ENCODE measurements around the gene LCN1.

LCN1 gene

GRCh38 chr9:135484460-135485277 is 36.6 kb upstream of the LCN1 start:
- Histone ChIP-seq H3K36me3 (replicated peaks) (peaks cover 39% of the 10 kb centered on the region), H3K4me1 (no peaks in the 10 kb centered on the region)
- DNase-seq (ENCODE audit: low spot score in 2 of 2): no peak

GRCh38 chr9:135485385-135485784 is 35.9 kb upstream of the LCN1 start:
- H3K36me3 ChIP-seq (replicated peaks): peaks cover 39% of the 10 kb centered on the region
- in situ Hi-C loops (cut with MboI; ENCODE audit: low sequenced_read_pairs): no loop called here
- no peaks in the 10 kb centered on the region for H3K27me3 ChIP-seq (ENCODE audit: low read depth)
- DNase-seq (ENCODE audit: low spot score in 2 of 2): no peak
- no peak overlapping the region for H3K4me3 ChIP-seq
- no peaks in the 10 kb centered on the region for H3K9me3 ChIP-seq
- H3K4me1 ChIP-seq: no peaks in the 10 kb centered on the region

More at GRCh38 chr9:135484460-135485277, 36.6 kb upstream of the LCN1 start:
- Histone ChIP-seq H3K4me3 (no peak overlapping the region), H3K27me3 (ENCODE audit: low read depth) (no peaks in the 10 kb centered on the region), H3K9me3 (no peaks in the 10 kb centered on the region)
- in situ Hi-C loops (cut with MboI; ENCODE audit: low sequenced_read_pairs): no loop called here

- Histone ChIP-seq H3K27me3 (ENCODE audit: low read depth) (no peaks in the 10 kb centered on the region), H3K36me3 (replicated peaks) (peaks cover 39% of the 10 kb centered on the region), H3K4me1 (no peaks in the 10 kb centered on the region), H3K9me3 (no peaks in the 10 kb centered on the region), H3K4me3 (no peak overlapping the region)
- in situ Hi-C loops (cut with MboI; ENCODE audit: low sequenced_read_pairs): no loop called here
- no peak for DNase-seq (ENCODE audit: low spot score in 2 of 2)
Observed at GRCh38 chr9:135485832-135486231, 35.4 kb upstream of the LCN1 start.

GRCh38 chr9:135486267-135487065 is 34.8 kb upstream of the LCN1 start:
- DNase-seq (ENCODE audit: low spot score in 2 of 2): no peak
- Histone ChIP-seq H3K4me1 (no peaks in the 10 kb centered on the region), H3K9me3 (no peaks in the 10 kb centered on the region), H3K36me3 (replicated peaks) (peaks cover 39% of the 10 kb centered on the region), H3K27me3 (ENCODE audit: low read depth) (no peaks in the 10 kb centered on the region), H3K4me3 (no peak overlapping the region)
- in situ Hi-C loops (cut with MboI; ENCODE audit: low sequenced_read_pairs): no loop called here

- no peak for DNase-seq (ENCODE audit: low spot score in 2 of 2)
- no peaks in the 10 kb centered on the region for H3K4me1 ChIP-seq
- peaks cover 39% of the 10 kb centered on the region for H3K36me3 ChIP-seq (replicated peaks)
- H3K27me3 ChIP-seq (ENCODE audit: low read depth): no peaks in the 10 kb centered on the region
- in situ Hi-C loops (cut with MboI; ENCODE audit: low sequenced_read_pairs): no loop called here
- H3K4me3 ChIP-seq: no peak overlapping the region
- H3K9me3 ChIP-seq: no peaks in the 10 kb centered on the region
Observed at GRCh38 chr9:135487281-135488012, 33.8 kb upstream of the LCN1 start.

GRCh38 chr9:135488013-135488330 is 33.3 kb upstream of the LCN1 start:
- Histone ChIP-seq H3K27me3 (ENCODE audit: low read depth) (no peaks in the 10 kb centered on the region), H3K36me3 (replicated peaks) (peaks cover 39% of the 10 kb centered on the region)
- in situ Hi-C loops (cut with MboI; ENCODE audit: low sequenced_read_pairs): no loop called here

GRCh38 chr9:135488527-135488926 is 32.7 kb upstream of the LCN1 start:
- peaks cover 36% of the 10 kb centered on the region for H3K36me3 ChIP-seq (replicated peaks)
- DNase-seq (ENCODE audit: low spot score in 2 of 2): no peak
- no peaks in the 10 kb centered on the region for H3K27me3 ChIP-seq (ENCODE audit: low read depth)
- no peak overlapping the region for H3K4me3 ChIP-seq
- no peaks in the 10 kb centered on the region for H3K4me1 ChIP-seq
- in situ Hi-C loops (cut with MboI; ENCODE audit: low sequenced_read_pairs): no loop called here
- no peaks in the 10 kb centered on the region for H3K9me3 ChIP-seq

More at GRCh38 chr9:135488013-135488330, 33.3 kb upstream of the LCN1 start:
- Histone ChIP-seq H3K4me1 (no peaks in the 10 kb centered on the region), H3K9me3 (no peaks in the 10 kb centered on the region), H3K4me3 (no peak overlapping the region)
- DNase-seq (ENCODE audit: low spot score in 2 of 2): no peak

GRCh38 chr9:135489188-135489906 is 31.9 kb upstream of the LCN1 start:
- no peak overlapping the region for H3K4me3 ChIP-seq
- in situ Hi-C loops (cut with MboI; ENCODE audit: low sequenced_read_pairs): no loop called here
- peaks cover 28% of the 10 kb centered on the region for H3K36me3 ChIP-seq (replicated peaks)
- H3K4me1 ChIP-seq: no peaks in the 10 kb centered on the region
- no peaks in the 10 kb centered on the region for H3K27me3 ChIP-seq (ENCODE audit: low read depth)
- DNase-seq (ENCODE audit: low spot score in 2 of 2): no peak
- H3K9me3 ChIP-seq: no peaks in the 10 kb centered on the region

- H3K36me3 ChIP-seq (replicated peaks): peaks cover 18% of the 10 kb centered on the region
- no peak overlapping the region for H3K4me3 ChIP-seq
- H3K9me3 ChIP-seq: no peaks in the 10 kb centered on the region
- no peaks in the 10 kb centered on the region for H3K4me1 ChIP-seq
- in situ Hi-C loops (cut with MboI; ENCODE audit: low sequenced_read_pairs): no loop called here
- H3K27me3 ChIP-seq (ENCODE audit: low read depth): no peaks in the 10 kb centered on the region
- no peak for DNase-seq (ENCODE audit: low spot score in 2 of 2)
Observed at GRCh38 chr9:135490166-135490870, 30.9 kb upstream of the LCN1 start.

GRCh38 chr9:135490980-135491464 is 30.2 kb upstream of the LCN1 start:
- Histone ChIP-seq H3K4me1 (no peaks in the 10 kb centered on the region), H3K4me3 (no peak overlapping the region), H3K27me3 (ENCODE audit: low read depth) (no peaks in the 10 kb centered on the region), H3K36me3 (replicated peaks) (peaks cover 11% of the 10 kb centered on the region), H3K9me3 (no peaks in the 10 kb centered on the region)
- DNase-seq (ENCODE audit: low spot score in 2 of 2): no peak
- in situ Hi-C loops (cut with MboI; ENCODE audit: low sequenced_read_pairs): no loop called here

- peaks cover 6% of the 10 kb centered on the region; the same call in 1 of the 2 replicates for H3K36me3 ChIP-seq (replicated peaks)
- no peaks in the 10 kb centered on the region for H3K27me3 ChIP-seq (ENCODE audit: low read depth)
- H3K4me1 ChIP-seq: no peaks in the 10 kb centered on the region
- in situ Hi-C loops (cut with MboI; ENCODE audit: low sequenced_read_pairs): no loop called here
- H3K4me3 ChIP-seq: no peak overlapping the region
- DNase-seq (ENCODE audit: low spot score in 2 of 2): no peak
- H3K9me3 ChIP-seq: no peaks in the 10 kb centered on the region
Observed at GRCh38 chr9:135491764-135492163, 29.5 kb upstream of the LCN1 start.

GRCh38 chr9:135492886-135493669 is 28.2 kb upstream of the LCN1 start:
- Histone ChIP-seq H3K4me3 (no peak overlapping the region), H3K4me1 (no peaks in the 10 kb centered on the region), H3K27me3 (ENCODE audit: low read depth) (no peaks in the 10 kb centered on the region), H3K36me3 (replicated peaks) (peaks cover 3% of the 10 kb centered on the region; the same call in 1 of the 2 replicates), H3K9me3 (no peaks in the 10 kb centered on the region)
- in situ Hi-C loops (cut with MboI; ENCODE audit: low sequenced_read_pairs): no loop called here
- DNase-seq (ENCODE audit: low spot score in 2 of 2): no peak

Measured in HAP-1 (cell line).